GM21737 (cell line): Measurements from ENCODE around the gene MYCN.

Experiments
- ATAC-seq: cut with Tn5 transposase; IDR thresholded peaks from one replicate; pipeline ENCODE4 v1.9.1; 2021; ENCODE audit warnings: mild to moderate bottlenecking, moderate library complexity; ENCODE audit not compliant: unreplicated experiment

Gene MYCN

GRCh38 chr2:15974565-15975260, 34.4 kb downstream of the MYCN start:
- no peak for ATAC-seq

DNA sequence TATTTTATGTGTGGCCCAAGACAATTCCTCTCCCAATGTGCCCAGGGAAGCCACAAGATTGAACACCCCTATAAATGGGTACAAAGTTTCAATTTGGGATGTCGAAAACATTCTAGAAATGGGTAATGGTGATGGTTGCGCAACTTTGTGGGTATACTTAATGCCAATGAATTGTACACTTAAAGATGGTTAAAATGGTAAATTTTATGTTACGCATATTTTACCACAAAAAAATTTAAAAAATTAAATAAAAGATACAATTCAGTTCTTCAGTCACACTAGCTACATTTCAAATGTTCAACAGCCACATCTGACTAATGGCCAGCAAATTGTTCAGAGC, 34.9 kb downstream of the MYCN start:
- no peak for ATAC-seq

DNA sequence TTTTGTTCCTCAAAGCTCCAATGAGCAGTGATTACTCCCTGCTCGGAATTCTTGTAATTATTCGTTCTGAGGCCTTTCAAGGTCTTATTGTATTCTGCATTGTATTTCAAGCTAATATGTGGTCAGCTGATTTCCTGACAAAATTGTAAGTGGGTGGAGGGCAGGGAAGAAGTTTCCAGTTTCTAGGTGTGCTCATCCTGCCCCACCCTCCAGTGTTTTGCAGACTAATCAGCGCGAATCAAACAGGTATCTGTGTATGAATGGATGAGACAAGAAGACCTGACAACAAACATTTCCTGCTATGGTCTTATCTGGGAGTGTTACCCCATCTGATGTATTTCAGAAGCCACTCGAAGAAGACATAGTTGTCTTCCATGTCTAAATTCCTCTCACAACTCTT, 35.3 kb downstream of the MYCN start:
- no peak for ATAC-seq

DNA sequence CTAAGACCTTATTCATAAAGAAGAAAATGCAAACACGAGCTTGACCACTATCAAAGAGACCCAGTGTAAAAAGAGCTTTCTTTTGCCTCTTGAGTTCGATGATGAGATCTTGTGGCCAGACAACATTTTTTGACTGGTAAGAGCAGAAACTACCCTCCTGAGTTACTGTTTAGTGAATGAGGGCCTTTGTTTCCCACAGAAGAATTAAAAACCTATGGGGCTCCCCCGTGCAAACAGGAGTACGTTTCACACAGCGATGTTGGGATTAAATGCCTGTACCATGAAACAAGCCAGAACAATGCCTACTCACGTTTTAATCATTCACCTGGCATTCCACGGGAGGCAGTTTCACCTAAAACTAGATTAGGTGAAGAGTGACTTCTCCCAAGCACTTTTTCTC, 36.0 kb downstream of the MYCN start:
- no peak for ATAC-seq

DNA sequence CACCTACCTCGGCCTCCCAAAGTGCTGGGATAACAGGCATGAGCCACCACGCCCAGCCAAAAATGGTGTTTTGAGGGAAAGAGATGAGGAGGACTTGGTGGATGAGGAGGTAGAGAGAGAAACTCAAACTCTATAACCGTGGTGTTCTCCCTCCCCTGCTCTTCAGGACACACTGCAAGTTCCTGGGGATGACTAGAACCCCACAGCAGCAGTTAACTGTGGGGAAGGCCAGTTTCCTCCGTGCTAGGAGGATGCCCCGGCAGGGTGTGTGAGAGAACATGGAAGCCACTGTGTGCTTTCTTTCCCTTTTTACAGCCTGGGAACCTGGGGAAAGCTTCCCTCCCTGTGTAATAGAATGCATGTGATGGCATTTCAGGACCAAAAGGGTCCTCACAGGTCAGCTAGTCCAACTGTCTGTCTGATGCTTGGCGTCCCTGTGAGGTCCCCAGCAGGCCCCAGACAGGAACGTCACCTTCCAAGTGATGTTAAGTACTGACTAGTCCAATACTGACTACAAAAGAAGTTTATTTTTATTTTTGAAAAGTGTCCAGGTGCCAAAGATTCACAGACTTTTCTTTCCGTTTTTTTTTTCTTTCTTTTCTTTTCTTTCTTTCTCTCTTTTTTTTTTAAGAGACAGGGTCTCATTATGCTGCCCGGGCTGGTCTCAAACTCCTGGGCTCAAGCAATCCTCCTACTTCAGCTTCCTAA, 38.9 kb downstream of the MYCN start:
- no peak for ATAC-seq

- ATAC-seq, result no peak
Measured at GRCh38 chr2:15979759-15980604, 39.6 kb downstream of the MYCN start.

DNA sequence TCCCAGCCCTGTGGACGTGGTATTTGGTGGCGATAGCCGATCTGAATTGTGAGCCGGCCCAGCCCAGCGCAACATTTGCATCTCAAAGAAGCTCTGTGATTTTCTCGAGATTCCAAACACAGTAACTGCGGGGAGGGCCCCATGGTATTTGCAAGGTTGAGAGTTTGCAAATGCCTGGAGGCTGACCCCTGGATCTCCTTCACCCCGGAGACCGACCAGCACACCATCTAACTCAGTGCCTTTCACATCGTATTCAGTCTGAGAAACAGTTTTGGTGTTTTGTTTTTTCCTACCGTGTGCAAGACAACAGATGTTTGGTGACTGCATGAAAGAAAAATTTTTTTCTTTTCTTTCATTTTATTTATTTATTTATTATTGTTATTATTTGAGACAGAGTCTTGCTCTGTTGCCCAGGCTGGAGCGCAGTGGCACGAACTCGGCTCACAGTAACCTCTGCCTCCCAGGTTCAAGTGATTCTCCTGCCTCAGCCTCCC, 40.3 kb downstream of the MYCN start:
- ATAC-seq, result no peak

GRCh38 chr2:15981646-15982045, 41.3 kb downstream of the MYCN start:
- ATAC-seq, result no peak

DNA sequence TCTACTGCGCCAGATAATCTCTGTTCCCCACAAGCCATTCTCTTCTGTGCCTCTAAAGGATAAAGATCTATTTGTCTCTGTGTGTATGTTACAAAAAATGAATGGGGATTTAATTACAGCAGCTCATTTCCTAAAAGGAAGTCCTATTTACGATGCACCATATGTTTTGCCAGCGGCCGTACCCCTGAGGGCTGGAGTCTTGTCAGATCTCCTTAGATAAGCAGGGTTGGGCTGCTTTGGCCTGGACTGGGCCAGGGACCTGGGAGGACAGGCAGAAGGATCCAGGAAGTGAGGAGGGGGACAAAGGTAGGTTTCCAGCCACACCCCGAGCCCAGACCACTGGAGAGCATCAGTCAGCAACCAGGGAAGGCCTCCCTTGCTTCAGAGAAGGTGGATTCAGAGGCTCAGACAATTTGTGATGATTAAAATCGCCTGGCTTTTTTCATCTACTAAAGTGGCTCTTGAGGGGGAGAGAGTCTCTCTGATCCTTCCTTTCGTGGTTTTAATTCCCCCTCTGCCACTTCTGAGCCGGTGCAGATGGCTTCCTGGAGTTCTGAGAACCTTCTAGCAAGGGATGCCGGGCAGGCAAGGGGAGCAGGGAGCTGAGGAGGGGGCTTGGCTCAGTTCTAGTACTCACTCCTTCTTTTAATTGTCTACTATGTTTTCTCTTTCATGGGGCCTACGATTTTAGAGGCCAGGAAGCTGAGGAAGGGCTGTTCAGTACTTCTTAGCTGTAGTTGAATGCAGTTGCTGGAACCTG, 42.1 kb downstream of the MYCN start:
- no peak for ATAC-seq

DNA sequence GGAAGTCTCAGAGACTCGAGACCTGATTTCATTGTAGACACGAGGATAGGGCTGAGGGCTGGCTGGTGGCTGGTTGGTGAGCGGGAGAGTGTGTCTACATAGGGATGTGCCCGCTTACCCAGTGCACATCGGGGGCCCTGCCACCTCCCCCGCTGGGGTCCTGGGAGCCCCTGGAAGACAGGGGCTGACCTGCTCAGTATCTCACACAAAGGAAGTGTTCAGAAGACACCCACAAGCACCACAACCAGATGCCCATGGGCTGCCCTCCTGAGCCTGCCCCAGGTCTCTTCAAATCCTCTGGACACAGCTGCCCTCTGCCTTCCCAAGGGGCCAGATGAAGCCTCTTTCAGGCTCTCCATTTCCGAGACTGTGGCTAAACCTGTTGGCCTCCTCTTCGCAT, 43.1 kb downstream of the MYCN start:
- no peak for ATAC-seq

- no peak for ATAC-seq
Measured at GRCh38 chr2:15984368-15985255, 44.3 kb downstream of the MYCN start.

- no peak for ATAC-seq
Measured at GRCh38 chr2:15985531-15985930, 45.2 kb downstream of the MYCN start.

DNA sequence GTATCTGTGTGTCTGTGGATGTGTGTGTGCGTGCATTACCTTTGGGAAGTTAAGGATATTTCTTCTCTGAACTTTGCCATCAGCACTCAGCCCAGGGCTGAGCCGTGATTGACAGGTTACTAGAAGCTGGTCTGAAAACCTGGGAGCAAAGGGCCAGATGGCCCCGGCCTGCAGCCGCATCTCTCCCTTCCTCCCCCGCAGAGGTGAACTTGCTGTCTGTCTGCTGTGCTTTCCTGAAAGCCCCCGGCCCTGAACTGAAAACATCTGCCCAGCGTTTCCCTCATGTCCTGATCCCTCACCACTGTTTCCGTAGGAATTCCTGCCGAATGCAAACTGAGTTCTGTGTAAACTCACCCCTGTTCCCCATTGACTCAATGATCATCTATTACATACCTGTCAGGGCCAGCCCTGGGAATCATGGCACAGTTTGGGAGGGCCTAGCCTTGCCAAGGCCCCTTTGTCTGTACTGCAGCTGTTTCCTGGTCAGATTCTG, 45.8 kb downstream of the MYCN start:
- ATAC-seq, result no peak

GRCh38 chr2:15986644-15987043, 46.3 kb downstream of the MYCN start:
- no peak for ATAC-seq

DNA sequence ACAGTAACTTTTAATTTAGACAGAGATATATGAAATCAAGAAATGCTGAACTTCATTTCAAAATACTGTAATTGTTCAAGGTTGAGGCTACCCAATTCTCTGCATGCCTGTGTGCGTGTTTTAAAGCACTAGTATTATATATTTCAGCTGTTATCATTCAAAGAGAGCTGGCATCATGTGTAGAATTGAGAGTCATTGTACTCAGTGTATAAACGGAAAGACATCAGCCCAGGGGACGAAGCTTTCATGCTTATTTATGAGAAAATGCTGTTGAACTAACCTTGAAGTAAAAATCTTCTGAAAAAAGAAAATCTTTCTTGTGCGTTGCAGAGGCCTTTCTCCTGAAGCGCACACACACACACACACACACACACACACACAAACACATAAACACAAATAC, 48.4 kb downstream of the MYCN start:
- ATAC-seq, result no peak

GRCh38 chr2:15989559-15989958, 49.2 kb downstream of the MYCN start:
- ATAC-seq, result no peak

- no peak for ATAC-seq
Measured at GRCh38 chr2:15990151-15991101, 50.1 kb downstream of the MYCN start.

DNA sequence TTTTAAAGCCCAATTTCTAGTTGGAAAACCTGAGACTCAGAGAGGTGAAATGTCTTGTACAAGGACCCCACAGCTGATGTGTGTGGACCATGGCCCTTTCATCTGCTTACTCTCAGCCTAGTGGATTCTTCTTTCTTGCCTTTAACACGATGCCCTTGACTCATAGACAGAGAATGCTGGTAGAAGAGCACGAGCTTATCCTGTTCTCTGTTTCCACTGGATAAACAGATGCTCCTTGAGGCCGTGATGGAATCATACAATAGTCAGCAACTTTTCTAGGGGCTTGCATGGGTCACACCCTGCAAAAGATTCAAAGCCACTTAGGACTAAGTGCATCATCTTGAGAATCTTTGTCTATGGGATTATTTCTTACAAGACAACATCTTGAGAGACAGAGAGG, 50.9 kb downstream of the MYCN start:
- ATAC-seq, result no peak
